Liver (tissue), 9 donors: Measurements from ENCODE around the gene ABHD13. TPM values are rescaled to one million over a fixed set of nuclear protein-coding genes. Genes with fewer than 3 reads are reported as not detected.

Experiments
- DNase-seq: peaks from one replicate; pipeline ENCODE4 v3.0.0-alpha.2; 2017; ENCODE audit warnings: low spot score
- H3K27ac ChIP-seq, 2 donors: one replicate each; pipeline ENCODE4 v1.7.0; 2013; ENCODE audit warnings: inconsistent platforms in 2 of 2, low read length in 2 of 2, control low read depth in 1 of 2, low read depth in 1 of 2, mild to moderate bottlenecking in 1 of 2
- H3K27me3 ChIP-seq, 4 donors: one replicate each; pipeline versions ENCODE4 v1.6.1 to v1.7.0; 2013; ENCODE audit warnings: low read length in 3 of 4, inconsistent platforms in 1 of 4, mild to moderate bottlenecking in 1 of 4, moderate library complexity in 1 of 4; ENCODE audit not compliant: control insufficient read depth in 4 of 4, insufficient read depth in 4 of 4
- H3K36me3 ChIP-seq, 4 donors: one replicate each; pipeline versions ENCODE4 v1.6.1 to v1.7.0; 2013; ENCODE audit warnings: low read length in 3 of 4, mild to moderate bottlenecking in 3 of 4, low read depth in 1 of 4, moderate library complexity in 1 of 4; ENCODE audit not compliant: control insufficient read depth in 4 of 4, insufficient read depth in 3 of 4
- H3K4me1 ChIP-seq, 4 donors: one replicate each; pipeline versions ENCODE4 v1.6.1 to v1.7.0; 2013; ENCODE audit warnings: low read length in 3 of 4, mild to moderate bottlenecking in 3 of 4, moderate library complexity in 1 of 4; ENCODE audit not compliant: control insufficient read depth in 4 of 4, insufficient read depth in 4 of 4
- H3K4me3 ChIP-seq, 3 donors: one replicate each; pipeline versions ENCODE4 v1.6.1 to v1.7.0; 2013; ENCODE audit warnings: low read length in 3 of 3, control low read depth in 1 of 3, low read depth in 1 of 3, mild to moderate bottlenecking in 1 of 3
- H3K9ac ChIP-seq, 2 donors: one replicate each; pipeline ENCODE4 v1.7.0; 2013; ENCODE audit warnings: low read length in 2 of 2, mild to moderate bottlenecking in 2 of 2, moderate library complexity in 2 of 2, control low read depth in 1 of 2, low read depth in 1 of 2
- H3K9me3 ChIP-seq, 4 donors: one replicate each; pipeline versions ENCODE4 v1.6.1 to v1.7.0; 2013; ENCODE audit warnings: low read length in 3 of 4; ENCODE audit not compliant: control insufficient read depth in 4 of 4
- EGR1 ChIP-seq, 2 donors: IDR thresholded peaks; 2 replicates each; pipeline ENCODE4 v1.6.1; 2016 to 2018; ENCODE audit warnings: antibody characterized with exemption in 2 of 2, low read depth in 2 of 2
- FOXA1 ChIP-seq: IDR thresholded peaks from 2 replicates; pipeline ENCODE4 v1.6.1; 2016; ENCODE audit warnings: antibody characterized with exemption
- FOXA2 ChIP-seq: IDR thresholded peaks from 2 replicates; pipeline ENCODE4 v1.6.1; 2016; ENCODE audit warnings: antibody characterized with exemption
- GABPA ChIP-seq, 2 donors: IDR thresholded peaks in 1 of 2; conservative IDR thresholded peaks in 1 of 2; 2 replicates each; pipeline ENCODE4 v1.6.1; 2016; ENCODE audit warnings: antibody characterized with exemption in 2 of 2, mild to moderate bottlenecking in 1 of 2, moderate library complexity in 1 of 2
- HNF4A ChIP-seq, 2 donors: conservative IDR thresholded peaks; 2 replicates each; pipeline ENCODE4 v1.6.1; 2016; ENCODE audit warnings: antibody characterized with exemption in 2 of 2, mild to moderate bottlenecking in 2 of 2
- HNF4G ChIP-seq: IDR thresholded peaks from 2 replicates; pipeline ENCODE4 v1.6.1; 2016; ENCODE audit warnings: antibody characterized with exemption
- JUND ChIP-seq, 2 donors: IDR thresholded peaks; 2 replicates each; pipeline ENCODE4 v1.6.1; 2016; ENCODE audit warnings: antibody characterized with exemption in 2 of 2
- RAD21 ChIP-seq, 2 donors: IDR thresholded peaks; 2 replicates each; pipeline ENCODE4 v1.6.1; 2016; ENCODE audit warnings: antibody characterized with exemption in 2 of 2, mild to moderate bottlenecking in 2 of 2
- SP1 ChIP-seq: IDR thresholded peaks from 2 replicates; pipeline ENCODE4 v1.6.1; 2018; ENCODE audit warnings: antibody characterized with exemption, mild to moderate bottlenecking
- TAF1 ChIP-seq: conservative IDR thresholded peaks from 2 replicates; pipeline ENCODE4 v1.6.1; 2016; ENCODE audit warnings: antibody characterized with exemption, mild to moderate bottlenecking
- YY1 ChIP-seq: IDR thresholded peaks from 2 replicates; pipeline ENCODE4 v1.6.1; 2016; ENCODE audit warnings: antibody characterized with exemption, mild to moderate bottlenecking
- WGBS: extraction: QIAGEN DNeasy Blood & Tissue Kit; methylation state at CpG from one replicate; pipeline ENCODE4 v1.1.7; 2013; 5-methylcytosine and 5-hydroxymethylcytosine counted together
- polyA plus RNA-seq, 2 donors: library from polyadenylated mRNA; stranded (reverse) in 1 of 2; unstranded in 1 of 2; fragments of 200-250 nt in 1 of 2; fragments of >200 nt in 1 of 2; fragmentation: Nextera tagmentation in 1 of 2; extraction: Ambion mirVana in 1 of 2; gene quantifications; one replicate each; pipeline versions ENCODE4 v1.2.1 to v1.2.3, GENCODE V29; 2013 to 2015
- total RNA-seq, 2 donors: library from RNA; depleted of rRNA; stranded (reverse); fragments of >200 nt; gene quantifications; one replicate each; pipeline ENCODE4 v1.2.3, GENCODE V29; 2014
- TF ChIP-seq, protein P1 (sequence below): IDR thresholded peaks from 2 replicates; pipeline ENCODE4 v1.6.1; 2016; ENCODE audit warnings: antibody characterized with exemption
- TF ChIP-seq, protein P2 (sequence below): IDR thresholded peaks from 2 replicates; pipeline ENCODE4 v1.6.1; 2016; ENCODE audit warnings: antibody characterized with exemption
- TF ChIP-seq, protein P3 (sequence below): IDR thresholded peaks from 2 replicates; pipeline ENCODE4 v1.6.1; 2016; ENCODE audit warnings: antibody characterized with exemption, mild to moderate bottlenecking
- TF ChIP-seq, protein P4 (sequence below): fragments of 150-350 bp; IDR thresholded peaks from 2 replicates; pipeline ENCODE4 v1.5.1; 2017; ENCODE audit warnings: improper control_type of control experiment, low read depth, low read length; ENCODE audit not compliant: missing input control
- TF ChIP-seq, protein P5 (sequence below): IDR thresholded peaks from 2 replicates; pipeline ENCODE4 v1.6.1; 2016; ENCODE audit warnings: antibody characterized with exemption
- donor health status: healthy.
- donor health status: healthy.
- donor health status: healthy.
- donor health status: healthy.
- donor health status: healthy.

The ABHD13 gene
- total and polyA plus RNA-seq, 4 donors, result 3.6 to 10.3 (median 6.8) TPM

DNA sequence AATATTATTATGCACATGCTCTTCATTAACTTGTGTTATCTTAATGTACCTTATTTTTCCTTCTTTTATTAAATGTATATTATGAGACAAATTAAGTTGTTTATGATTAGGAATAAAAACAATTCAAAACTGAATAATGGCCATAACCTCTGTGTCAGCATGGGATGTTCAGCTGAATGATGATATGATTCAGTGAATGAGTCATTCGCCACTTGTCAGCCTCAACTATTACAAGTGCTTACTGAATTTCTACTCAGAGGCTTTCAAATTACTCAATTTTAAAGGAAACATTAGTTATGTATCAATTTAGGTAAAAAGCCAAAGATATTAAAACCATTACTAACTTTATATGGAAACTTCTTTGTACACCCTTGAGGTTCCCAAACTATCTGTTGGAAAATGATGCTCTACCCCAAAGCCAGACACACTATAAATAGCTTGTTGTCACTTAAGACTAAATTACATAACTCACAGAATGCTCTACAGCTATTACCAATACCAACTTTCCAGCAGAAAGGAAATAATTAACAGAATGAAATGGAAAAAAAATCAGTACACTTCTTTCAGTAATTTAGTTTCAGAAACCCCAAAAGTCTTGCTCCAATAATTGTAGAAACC is 17.3 kb upstream of the ABHD13 start:
- DNase-seq, result no peak
- 83% methylated on average over 1 of the region's 1 CpG for WGBS
- H3K27me3 ChIP-seq, result no peaks in the 10 kb centered on the region

More for the DNA sequence above, 17.3 kb upstream of the ABHD13 start:
- H3K9ac ChIP-seq, result no peak overlapping the region
- H3K4me3 ChIP-seq, result no peak overlapping the region
- H3K9me3 ChIP-seq, result no peaks in the 10 kb centered on the region
- H3K27ac ChIP-seq, result no peak overlapping the region
- H3K4me1 ChIP-seq, result no peaks in the 10 kb centered on the region
- H3K36me3 ChIP-seq, result no peaks in the 10 kb centered on the region
- no peak for TF ChIP-seq TAF1
- no peak for TF ChIP-seq YY1
- no peak for TF ChIP-seq SP1
- no peak for TF ChIP-seq RAD21 (IDR thresholded peaks at IDR 0.05)
- TF ChIP-seq, protein P1, sequence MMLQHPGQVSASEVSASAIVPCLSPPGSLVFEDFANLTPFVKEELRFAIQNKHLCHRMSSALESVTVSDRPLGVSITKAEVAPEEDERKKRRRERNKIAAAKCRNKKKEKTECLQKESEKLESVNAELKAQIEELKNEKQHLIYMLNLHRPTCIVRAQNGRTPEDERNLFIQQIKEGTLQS, result no peak
- TF ChIP-seq FOXA2, result no peak
- TF ChIP-seq, protein P2, sequence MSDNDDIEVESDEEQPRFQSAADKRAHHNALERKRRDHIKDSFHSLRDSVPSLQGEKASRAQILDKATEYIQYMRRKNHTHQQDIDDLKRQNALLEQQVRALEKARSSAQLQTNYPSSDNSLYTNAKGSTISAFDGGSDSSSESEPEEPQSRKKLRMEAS, result no peak
- TF ChIP-seq, protein P3, sequence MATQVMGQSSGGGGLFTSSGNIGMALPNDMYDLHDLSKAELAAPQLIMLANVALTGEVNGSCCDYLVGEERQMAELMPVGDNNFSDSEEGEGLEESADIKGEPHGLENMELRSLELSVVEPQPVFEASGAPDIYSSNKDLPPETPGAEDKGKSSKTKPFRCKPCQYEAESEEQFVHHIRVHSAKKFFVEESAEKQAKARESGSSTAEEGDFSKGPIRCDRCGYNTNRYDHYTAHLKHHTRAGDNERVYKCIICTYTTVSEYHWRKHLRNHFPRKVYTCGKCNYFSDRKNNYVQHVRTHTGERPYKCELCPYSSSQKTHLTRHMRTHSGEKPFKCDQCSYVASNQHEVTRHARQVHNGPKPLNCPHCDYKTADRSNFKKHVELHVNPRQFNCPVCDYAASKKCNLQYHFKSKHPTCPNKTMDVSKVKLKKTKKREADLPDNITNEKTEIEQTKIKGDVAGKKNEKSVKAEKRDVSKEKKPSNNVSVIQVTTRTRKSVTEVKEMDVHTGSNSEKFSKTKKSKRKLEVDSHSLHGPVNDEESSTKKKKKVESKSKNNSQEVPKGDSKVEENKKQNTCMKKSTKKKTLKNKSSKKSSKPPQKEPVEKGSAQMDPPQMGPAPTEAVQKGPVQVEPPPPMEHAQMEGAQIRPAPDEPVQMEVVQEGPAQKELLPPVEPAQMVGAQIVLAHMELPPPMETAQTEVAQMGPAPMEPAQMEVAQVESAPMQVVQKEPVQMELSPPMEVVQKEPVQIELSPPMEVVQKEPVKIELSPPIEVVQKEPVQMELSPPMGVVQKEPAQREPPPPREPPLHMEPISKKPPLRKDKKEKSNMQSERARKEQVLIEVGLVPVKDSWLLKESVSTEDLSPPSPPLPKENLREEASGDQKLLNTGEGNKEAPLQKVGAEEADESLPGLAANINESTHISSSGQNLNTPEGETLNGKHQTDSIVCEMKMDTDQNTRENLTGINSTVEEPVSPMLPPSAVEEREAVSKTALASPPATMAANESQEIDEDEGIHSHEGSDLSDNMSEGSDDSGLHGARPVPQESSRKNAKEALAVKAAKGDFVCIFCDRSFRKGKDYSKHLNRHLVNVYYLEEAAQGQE, result no peak
- no peak for TF ChIP-seq HNF4A (conservative IDR thresholded peaks at IDR 0.05)
- no peak for TF ChIP-seq FOXA1
- TF ChIP-seq, protein P4, sequence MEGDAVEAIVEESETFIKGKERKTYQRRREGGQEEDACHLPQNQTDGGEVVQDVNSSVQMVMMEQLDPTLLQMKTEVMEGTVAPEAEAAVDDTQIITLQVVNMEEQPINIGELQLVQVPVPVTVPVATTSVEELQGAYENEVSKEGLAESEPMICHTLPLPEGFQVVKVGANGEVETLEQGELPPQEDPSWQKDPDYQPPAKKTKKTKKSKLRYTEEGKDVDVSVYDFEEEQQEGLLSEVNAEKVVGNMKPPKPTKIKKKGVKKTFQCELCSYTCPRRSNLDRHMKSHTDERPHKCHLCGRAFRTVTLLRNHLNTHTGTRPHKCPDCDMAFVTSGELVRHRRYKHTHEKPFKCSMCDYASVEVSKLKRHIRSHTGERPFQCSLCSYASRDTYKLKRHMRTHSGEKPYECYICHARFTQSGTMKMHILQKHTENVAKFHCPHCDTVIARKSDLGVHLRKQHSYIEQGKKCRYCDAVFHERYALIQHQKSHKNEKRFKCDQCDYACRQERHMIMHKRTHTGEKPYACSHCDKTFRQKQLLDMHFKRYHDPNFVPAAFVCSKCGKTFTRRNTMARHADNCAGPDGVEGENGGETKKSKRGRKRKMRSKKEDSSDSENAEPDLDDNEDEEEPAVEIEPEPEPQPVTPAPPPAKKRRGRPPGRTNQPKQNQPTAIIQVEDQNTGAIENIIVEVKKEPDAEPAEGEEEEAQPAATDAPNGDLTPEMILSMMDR, result no peak
- TF ChIP-seq HNF4G, result no peak
- TF ChIP-seq EGR1 (IDR thresholded peaks at IDR 0.05; ENCODE audit: low read depth in 2 of 2), result no peak
- TF ChIP-seq GABPA (IDR thresholded peaks at IDR 0.05 in 1 of 2, conservative IDR thresholded peaks at IDR 0.05 in 1 of 2), result no peak
- no peak for TF ChIP-seq JUND (IDR thresholded peaks at IDR 0.05)
- TF ChIP-seq, protein P5, sequence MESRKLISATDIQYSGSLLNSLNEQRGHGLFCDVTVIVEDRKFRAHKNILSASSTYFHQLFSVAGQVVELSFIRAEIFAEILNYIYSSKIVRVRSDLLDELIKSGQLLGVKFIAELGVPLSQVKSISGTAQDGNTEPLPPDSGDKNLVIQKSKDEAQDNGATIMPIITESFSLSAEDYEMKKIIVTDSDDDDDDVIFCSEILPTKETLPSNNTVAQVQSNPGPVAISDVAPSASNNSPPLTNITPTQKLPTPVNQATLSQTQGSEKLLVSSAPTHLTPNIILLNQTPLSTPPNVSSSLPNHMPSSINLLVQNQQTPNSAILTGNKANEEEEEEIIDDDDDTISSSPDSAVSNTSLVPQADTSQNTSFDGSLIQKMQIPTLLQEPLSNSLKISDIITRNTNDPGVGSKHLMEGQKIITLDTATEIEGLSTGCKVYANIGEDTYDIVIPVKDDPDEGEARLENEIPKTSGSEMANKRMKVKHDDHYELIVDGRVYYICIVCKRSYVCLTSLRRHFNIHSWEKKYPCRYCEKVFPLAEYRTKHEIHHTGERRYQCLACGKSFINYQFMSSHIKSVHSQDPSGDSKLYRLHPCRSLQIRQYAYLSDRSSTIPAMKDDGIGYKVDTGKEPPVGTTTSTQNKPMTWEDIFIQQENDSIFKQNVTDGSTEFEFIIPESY, result no peak
